Activated CD4-positive, CD25-positive, alpha-beta regulatory T cell (primary cell): ENCODE measurements around the gene CACFD1.

ENCODE experiments used
- DNase-seq, 4 experiments: peaks; one replicate each; lab custom pipeline; 2025; lab: John Stamatoyannopoulos, UW

The CACFD1 gene

DNA sequence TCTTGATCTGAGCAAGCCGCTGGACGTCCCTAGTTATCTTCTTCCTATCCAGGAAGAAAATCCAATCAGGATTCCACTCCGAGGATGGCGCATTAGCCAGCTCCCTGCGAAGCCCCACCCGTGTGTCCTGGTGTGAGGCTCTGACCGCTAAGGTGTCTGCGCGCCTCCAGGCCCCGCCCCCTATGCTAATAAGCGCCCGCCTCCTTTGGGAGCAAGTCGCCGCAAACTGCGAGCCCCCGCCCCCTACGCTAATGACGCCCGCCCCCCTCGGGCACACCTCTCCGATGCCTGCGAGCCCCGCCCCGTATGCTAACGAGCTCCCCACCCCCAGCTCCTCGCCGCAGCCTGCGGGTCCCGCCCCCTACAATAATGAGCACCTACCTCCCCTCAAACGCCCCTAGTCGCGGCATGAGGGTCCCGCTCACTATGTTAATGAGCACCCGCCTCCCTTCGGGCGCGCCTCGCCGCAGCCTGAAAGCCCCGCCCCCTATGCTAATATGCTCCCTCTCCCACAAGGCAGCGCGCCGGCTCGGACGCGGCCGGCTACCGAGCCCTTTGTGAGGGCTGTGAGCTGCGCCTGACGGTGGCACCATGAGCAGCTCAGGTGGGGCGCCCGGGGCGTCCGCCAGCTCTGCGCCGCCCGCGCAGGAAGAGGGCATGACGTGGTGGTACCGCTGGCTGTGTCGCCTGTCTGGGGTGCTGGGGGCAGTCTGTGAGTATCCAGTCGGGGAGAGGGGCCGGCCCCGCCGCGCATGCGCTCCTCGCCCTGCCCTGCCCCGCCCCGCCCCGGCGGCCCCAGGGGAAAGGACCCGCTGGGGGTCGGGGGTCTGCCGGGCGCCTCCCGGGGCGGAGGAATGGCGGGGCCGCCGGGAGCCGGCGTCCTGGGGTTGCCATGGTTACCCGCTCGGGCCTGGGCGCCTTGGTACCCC is at the start of gene CACFD1:
TSS of gene CACFD1 (plus strand) at position 503 of the 929 bp plus-strand sequence. CDS start at position 592, 89 bp downstream.
- peak; percentile 80 to 91 (median 86) for DNase-seq

DNA sequence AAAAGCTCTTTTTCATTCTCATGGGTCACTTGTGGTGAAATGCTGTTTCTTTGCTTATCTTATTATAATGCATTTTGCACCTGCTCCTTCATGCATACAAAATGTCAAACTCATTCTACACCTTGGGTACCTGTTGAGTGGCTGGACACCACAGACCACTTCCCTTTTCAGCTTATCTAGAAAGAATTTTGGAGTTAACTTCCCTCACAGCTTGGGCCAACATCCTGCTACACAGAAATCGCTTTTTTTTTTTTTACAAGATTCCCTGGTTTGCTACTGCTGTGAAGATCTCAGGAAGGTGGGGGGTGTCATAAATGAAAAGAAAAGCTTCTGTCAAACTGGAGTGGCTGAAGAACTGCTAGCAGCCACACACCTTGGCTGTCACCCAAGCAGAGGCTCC is 44.6 kb upstream of the CACFD1 start:
- DNase-seq: no peak

DNA sequence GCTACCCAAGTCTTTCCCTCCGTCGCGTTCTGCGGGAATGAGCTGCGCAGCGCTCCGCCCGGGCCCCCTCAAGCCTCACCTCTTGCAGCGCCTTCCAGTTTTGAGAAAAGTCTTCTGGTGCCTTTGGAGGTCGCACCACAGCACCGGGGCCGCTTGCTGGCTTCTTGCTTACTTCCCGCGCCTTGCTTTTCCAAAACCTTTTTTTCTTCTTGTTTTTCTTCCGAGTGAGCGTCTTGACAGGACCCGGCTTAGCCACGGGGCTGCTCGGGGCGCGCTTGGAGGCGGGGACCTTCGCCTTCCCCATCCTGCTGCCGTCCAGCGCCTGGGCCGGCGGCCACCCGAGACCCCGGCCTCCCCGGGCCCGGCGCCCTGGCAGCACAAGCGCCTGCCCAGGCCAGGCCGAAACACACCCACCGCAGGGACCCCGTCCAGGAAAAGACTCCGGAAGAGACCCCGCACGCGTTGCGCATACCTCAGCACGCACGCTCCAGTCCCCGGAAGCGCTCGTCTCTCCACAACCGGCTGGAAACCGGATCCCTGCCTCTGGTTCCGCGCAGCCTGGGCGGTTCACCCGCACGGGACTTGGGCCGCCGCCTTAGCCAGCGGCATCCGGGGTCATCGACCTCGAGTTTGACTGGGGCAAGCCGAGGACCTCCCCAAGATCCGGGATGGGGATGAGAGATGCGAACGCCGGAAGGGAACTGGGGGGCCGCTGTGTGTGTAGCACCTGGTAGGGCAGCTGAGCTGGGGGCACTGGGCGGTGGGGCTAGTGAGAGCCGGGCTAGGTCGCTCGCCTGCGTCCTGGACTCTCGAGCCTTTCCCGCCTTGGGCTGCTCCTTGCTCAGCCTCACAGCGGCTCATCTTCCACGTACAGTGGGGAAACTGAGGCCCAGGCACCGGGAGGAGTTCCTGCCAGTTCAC is 42.0 kb upstream of the CACFD1 start, which contains the start of gene REXO4:
TSS of gene REXO4 (minus strand) at position 470 of the 921 bp plus-strand sequence. CDS start at position 304, 166 bp downstream.
- DNase-seq: peak; percentile 66 to 76 (median 70)

DNA sequence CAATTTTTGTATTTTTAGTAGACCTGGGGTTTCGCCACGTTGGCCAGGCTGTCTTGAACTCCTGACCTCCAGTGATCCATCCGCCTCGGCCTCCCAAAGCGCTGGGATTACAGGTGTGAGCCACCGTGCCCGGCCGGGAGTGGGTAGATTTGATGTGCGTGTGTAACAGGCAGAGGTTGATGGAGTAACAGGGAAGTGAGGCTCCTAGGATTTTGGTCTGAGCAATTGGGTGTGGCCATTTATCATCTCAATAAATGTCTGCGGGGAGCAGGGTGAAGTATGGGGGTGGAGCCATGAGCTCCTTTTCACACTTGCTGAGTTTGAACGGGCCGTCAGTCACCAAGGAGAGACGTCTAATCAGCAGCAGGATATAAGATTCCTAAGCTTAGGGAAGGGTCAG is 40.8 kb upstream of the CACFD1 start:
- DNase-seq: no peak

DNA sequence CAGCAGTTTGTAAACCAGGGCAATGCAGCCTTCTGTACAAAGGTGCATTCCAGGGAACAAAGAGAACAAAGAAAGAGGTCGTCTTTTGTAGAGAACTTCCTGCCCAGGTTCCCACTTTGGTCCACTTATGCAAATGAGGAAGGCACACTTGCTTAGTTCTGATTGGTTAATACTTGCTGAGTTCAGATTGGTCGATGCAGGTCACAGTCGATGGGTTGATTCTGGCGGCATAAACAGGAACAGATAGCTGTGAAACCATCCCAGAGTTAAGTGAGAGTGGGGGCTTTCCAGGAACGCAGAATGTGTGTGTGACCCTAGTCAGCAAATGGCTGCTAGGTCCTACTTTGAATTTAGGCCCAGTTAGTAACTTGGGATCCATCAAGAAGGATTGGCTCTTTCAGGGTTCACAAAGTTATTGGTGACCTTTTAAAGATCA is 39.4 kb upstream of the CACFD1 start:
- DNase-seq: no peak

DNA sequence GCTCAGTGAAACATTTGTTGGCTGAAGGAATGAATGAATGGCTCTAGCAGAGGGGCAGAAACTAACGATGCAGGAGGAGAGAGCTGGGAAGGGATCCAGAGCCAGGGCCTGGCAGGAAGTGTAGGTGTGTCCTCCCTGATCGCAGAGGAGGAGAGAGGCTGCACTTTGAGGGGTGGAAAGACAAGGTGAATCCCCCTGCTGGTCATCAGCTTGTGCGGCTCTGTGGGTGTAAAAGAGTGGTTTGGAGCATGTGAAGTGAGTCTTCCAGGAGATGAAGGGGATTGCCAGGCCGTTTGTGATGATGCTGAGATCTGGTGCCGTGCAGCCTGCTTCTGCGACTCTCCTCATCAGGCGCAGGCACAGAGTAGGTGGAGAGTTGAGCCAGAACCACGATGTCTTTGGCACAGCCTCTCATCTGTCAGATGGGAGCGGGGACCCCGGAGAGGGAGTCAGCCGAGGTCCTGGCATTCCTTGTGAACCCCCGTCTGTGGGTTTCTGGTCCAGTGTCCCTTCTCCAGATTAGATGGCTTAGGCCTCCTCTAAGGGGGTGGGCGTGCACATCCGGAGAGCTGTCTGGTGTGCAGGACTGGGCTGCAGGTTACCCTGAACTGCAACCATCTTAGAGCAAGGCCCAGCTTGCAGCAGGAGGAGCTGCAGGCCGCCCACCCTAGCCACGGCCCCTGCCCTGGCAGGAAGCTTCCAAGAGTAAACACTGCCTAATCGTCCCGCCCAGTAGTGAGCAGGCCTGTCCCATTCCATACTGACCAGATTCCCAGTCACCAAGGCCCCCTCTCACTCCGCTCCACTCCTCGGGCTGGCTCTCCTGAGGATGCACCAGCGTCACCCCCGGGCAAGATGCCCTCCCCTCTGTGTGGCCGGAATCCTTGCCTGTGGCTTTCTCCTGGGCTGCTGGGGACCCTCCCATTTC is 37.9 kb upstream of the CACFD1 start, which contains the start of gene ADAMTS13:
TSS of gene ADAMTS13 (plus strand) at position 753 of the 928 bp plus-strand sequence. CDS start at position 830, 77 bp downstream.
- DNase-seq: no peak

GRCh38 chr9:133423216-133423615 is 36.6 kb upstream of the CACFD1 start:
- no peak for DNase-seq

- no peak for DNase-seq
Observed at GRCh38 chr9:133424187-133424586, 35.6 kb upstream of the CACFD1 start.

DNA sequence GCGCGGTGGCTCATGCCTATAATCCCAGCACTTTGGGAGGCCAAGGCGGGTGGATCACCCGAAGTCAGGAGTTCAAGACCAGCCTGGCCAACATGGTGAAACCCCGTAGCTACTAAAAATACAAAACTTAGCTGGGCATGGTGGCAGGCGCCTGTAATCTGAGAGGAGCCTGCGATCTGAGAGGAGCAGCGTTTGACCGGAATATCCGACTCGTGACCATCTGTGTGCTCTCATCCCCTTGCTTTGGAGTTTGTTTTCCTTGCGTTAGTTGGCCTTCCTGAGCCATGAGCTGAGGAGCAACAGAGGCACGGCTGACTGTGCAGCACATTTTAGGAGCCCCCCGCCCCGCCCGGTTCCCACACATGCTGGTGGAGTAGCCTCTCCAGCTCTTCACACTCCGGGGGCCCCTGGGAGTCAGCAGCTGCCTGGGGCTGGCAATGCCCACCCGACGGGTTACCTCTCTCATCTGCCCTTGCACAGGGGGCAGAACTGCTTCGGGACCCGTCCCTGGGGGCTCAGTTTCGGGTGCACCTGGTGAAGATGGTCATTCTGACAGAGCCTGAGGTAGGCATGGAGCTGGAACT is 34.6 kb upstream of the CACFD1 start:
- DNase-seq: no peak

- no peak for DNase-seq
Observed at GRCh38 chr9:133426011-133426410, 33.8 kb upstream of the CACFD1 start.

- DNase-seq: no peak
Observed at GRCh38 chr9:133427658-133428348, 32.0 kb upstream of the CACFD1 start.

- no peak for DNase-seq
Observed at GRCh38 chr9:133428617-133429101, 31.1 kb upstream of the CACFD1 start.

DNA sequence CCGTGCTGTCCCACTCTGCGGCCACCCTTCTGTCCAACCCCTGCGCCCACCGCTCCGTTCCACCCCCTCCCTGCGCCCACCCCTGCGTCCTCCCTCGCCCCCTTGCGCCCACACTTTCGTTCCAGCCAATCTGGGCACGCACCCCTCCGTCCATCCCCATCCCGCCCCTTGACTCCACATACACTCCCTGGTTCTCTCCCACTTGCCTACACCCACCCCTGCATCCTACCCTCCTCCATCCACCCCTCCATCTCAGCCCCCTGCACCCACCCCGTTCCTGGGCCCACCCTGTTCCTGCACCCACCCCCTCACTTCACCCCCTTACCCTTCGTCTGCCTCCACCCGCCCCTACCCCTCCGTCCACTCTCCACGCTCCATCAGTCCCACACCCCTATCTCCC is 30.6 kb upstream of the CACFD1 start:
- DNase-seq: no peak

- DNase-seq: no peak
Observed at GRCh38 chr9:133429641-133430161, 30.1 kb upstream of the CACFD1 start.

DNA sequence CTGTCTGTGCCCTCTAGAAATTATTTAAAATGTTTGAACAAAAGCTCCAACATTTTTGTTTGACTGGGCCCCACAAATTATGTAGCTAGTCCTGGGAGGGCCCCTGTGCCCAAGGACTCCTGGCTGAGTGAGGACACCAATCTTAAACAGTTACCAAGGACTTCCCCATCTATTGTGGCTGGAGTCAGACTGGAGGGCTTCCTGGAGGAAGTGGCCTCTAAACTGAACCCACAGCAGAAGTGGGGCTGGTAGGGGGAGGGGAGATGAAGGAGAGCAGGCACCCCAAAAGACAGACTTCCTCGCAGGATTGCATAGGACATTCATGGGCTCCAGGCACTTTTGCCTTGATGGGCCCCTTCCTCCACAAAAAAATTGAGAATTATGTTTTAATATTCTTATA is 29.5 kb upstream of the CACFD1 start:
- no peak for DNase-seq

DNA sequence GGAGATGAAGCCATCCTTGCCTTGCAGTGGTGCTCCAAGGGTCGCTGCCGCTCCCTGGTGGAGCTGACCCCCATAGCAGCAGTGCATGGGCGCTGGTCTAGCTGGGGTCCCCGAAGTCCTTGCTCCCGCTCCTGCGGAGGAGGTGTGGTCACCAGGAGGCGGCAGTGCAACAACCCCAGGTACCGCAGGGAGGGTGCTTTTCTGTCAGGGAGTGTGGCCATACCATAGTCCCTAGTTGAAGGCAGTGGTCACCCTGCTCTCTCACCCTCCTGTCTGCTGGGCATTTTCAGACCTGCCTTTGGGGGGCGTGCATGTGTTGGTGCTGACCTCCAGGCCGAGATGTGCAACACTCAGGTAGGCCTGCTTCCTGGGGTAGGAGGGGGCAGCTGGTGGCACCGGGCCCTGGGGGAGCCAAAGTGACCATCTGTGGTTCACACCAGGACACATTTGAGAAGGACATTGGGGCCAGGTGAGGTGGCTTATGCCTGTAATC is 26.4 kb upstream of the CACFD1 start:
- DNase-seq: no peak

GRCh38 chr9:133436681-133437080 is 23.1 kb upstream of the CACFD1 start:
- no peak for DNase-seq

DNA sequence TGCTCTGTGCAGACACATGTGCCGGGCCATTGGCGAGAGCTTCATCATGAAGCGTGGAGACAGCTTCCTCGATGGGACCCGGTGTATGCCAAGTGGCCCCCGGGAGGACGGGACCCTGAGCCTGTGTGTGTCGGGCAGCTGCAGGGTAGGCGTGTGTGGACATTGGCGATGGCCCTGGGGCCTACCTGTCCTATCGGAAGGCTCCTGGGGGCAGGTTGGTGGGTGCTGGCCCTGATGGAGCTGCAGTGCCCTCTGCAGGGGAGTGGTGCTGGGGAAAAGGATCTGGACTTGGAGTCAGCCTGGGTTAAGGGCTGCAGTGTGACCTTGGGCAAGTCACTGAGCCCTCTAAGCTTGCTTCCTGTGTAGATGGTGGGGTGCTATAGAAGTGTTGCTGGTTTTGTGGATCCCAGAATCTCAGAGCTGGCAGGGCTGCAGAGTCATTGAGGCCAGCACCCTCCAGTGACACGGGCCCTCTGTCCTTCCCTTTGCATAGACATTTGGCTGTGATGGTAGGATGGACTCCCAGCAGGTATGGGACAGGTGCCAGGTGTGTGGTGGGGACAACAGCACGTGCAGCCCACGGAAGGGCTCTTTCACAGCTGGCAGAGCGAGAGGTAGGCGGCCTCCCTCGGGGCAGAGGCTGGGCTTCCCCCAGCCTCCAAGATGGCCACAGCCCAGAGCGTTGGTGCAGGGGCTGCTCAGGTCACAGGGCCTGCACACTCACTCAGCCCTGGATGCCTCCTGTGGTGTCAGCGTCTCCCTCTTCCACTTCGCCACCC is 21.8 kb upstream of the CACFD1 start:
- DNase-seq: no peak

GRCh38 chr9:133439337-133439736 is 20.4 kb upstream of the CACFD1 start:
- DNase-seq: no peak
